ENCODE results near the gene RCAN3. TPM values are rescaled to one million over a fixed set of nuclear protein-coding genes. Genes with fewer than 3 reads are reported as not detected.

Gene RCAN3
- total and polyA plus RNA-seq, 2 of the 13 experiments (the other 11 are each of a cell fraction or from before 2014, with no cell fraction given) = 12.2 to 13.3 TPM

DNA sequence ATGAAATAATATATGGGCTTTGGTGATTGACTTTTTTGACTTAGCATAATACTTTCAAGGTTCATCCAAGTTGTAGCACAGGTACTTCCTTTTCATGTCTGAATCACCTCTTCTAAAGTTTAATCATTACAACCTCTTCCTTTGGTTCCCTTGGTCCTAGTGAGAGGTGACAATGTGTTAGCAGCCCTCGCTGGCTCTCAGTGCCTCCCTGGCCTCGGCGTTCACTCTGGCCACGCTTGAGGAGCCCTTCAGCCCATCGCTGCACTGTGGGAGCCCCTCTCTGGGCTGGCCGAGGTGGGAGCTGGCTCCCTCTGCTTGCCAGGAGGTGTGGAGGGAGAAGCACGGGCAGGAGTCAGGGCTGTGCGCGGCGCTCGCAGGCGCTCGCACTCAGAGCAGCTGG lies 13.0 kb upstream of the RCAN3 start:
- intact Hi-C loops (cut with micrococcal nuclease; ENCODE audit: unreplicated experiment) = no loop called here
- ATAC-seq (no peak), FAIRE-seq (no peak), DNase-seq (ENCODE audit: low spot score) (no peak)
- Histone ChIP-seq H3K4me2 (ENCODE audit: low read depth, low read length) (no peak overlapping the region), H3K9me3 (ENCODE audit: low read length) (no peaks in the 10 kb centered on the region), H3K4me1 (ENCODE audit: insufficient read depth, low read length) (peaks cover 38% of the 10 kb centered on the region), H4K20me1 (ENCODE audit: insufficient read depth, low read length) (no peaks in the 10 kb centered on the region), H3K27me3 (ENCODE audit: control insufficient read depth in 1 of 2, insufficient read depth in 2 of 2, low read length in 2 of 2) (no peaks in the 10 kb centered on the region), H3K9ac (ENCODE audit: insufficient read depth, low read depth, low read length) (no peak overlapping the region), H2AFZ (ENCODE audit: low read length) (no peak overlapping the region), H3K27ac (ENCODE audit: extremely low read length, insufficient read depth, low read length) (no peak overlapping the region), H3K79me2 (ENCODE audit: insufficient read depth, low read length) (no peaks in the 10 kb centered on the region), H3K4me3 (replicated peaks in 1 of 3; ENCODE audit: insufficient read depth in 1 of 3, low read depth in 2 of 3, low read length in 3 of 3) (no peak overlapping the region), H3K36me3 (replicated peaks in 1 of 2; ENCODE audit: control insufficient read depth in 1 of 2, insufficient read depth in 2 of 2, low read length in 2 of 2) (no peaks in the 10 kb centered on the region)
- ChIA-PET POLR2A (interaction anchor here (1.3 kb wide), 1 partner anchor 13 kb away, joined by 7 read pairs; the partner anchor contains the start of gene RCAN3), CTCF (ENCODE audit: low intra/inter-chr PET ratio, low total read pairs) (no interaction called here)
- in situ Hi-C loops (cut with HindIII; ENCODE audit: extremely low pct_ligation_motif_present, low pct_unique_long_range_greater_than_20kb) = no loop called here
- no TSS peak for BruUV-seq (replicated peaks)
- WGBS (ENCODE audit: low lambda C conversion rate) = 73% methylated on average over 10 of the region's 13 CpGs
- peak; percentile 98 for TF ChIP-seq ZNF850 (CRISPR knock-in tag; conservative IDR thresholded peaks at IDR 0.05)
- no peak for TF ChIP-seq TBX3 (IDR thresholded peaks at IDR 0.05; ENCODE audit: borderline replicate concordance)
- TF ChIP-seq AFF4 (CRISPR knock-in tag; IDR thresholded peaks at IDR 0.05) = no peak
- no peak for TF ChIP-seq JDP2 (CRISPR knock-in tag; IDR thresholded peaks at IDR 0.05; ENCODE audit: borderline replicate concordance)
- TF ChIP-seq, protein P1, sequence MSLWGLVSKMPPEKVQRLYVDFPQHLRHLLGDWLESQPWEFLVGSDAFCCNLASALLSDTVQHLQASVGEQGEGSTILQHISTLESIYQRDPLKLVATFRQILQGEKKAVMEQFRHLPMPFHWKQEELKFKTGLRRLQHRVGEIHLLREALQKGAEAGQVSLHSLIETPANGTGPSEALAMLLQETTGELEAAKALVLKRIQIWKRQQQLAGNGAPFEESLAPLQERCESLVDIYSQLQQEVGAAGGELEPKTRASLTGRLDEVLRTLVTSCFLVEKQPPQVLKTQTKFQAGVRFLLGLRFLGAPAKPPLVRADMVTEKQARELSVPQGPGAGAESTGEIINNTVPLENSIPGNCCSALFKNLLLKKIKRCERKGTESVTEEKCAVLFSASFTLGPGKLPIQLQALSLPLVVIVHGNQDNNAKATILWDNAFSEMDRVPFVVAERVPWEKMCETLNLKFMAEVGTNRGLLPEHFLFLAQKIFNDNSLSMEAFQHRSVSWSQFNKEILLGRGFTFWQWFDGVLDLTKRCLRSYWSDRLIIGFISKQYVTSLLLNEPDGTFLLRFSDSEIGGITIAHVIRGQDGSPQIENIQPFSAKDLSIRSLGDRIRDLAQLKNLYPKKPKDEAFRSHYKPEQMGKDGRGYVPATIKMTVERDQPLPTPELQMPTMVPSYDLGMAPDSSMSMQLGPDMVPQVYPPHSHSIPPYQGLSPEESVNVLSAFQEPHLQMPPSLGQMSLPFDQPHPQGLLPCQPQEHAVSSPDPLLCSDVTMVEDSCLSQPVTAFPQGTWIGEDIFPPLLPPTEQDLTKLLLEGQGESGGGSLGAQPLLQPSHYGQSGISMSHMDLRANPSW (CRISPR knock-in tag; IDR thresholded peaks at IDR 0.05; ENCODE audit: borderline replicate concordance) = no peak
- TF ChIP-seq NFIC (IDR thresholded peaks at IDR 0.05; ENCODE audit: low read length) = no peak
- TF ChIP-seq ZNF557 (CRISPR knock-in tag; IDR thresholded peaks at IDR 0.05) = no peak
- TF ChIP-seq ZNF235 (CRISPR knock-in tag; IDR thresholded peaks at IDR 0.05; ENCODE audit: borderline replicate concordance) = no peak

All from HepG2 (cell line).